ENCODE results near the gene ITM2C.

ITM2C gene

GRCh38 chr2:230864605-230865306, at the start of gene ITM2C:
ITM2C (plus strand) TSS chr2:230864942; CDS start chr2:230865026, 84 bp downstream.
- peak in 1 of 2 donors; percentile 47 for DNase-seq (ENCODE audit: low read depth in 2 of 2, low spot score in 1 of 2)

GRCh38 chr2:230815088-230815487, 49.7 kb upstream of the ITM2C start:
- DNase-seq (ENCODE audit: low read depth in 2 of 2, low spot score in 1 of 2), result no peak

GRCh38 chr2:230816735-230817134, 48.0 kb upstream of the ITM2C start:
- no peak for DNase-seq (ENCODE audit: low read depth in 2 of 2, low spot score in 1 of 2)

GRCh38 chr2:230819433-230819832, 45.3 kb upstream of the ITM2C start:
- DNase-seq (ENCODE audit: low read depth in 2 of 2, low spot score in 1 of 2), result no peak

GRCh38 chr2:230821261-230821990, 43.3 kb upstream of the ITM2C start:
- no peak for DNase-seq (ENCODE audit: low read depth in 2 of 2, low spot score in 1 of 2)

GRCh38 chr2:230821991-230822520, 42.7 kb upstream of the ITM2C start:
- no peak for DNase-seq (ENCODE audit: low read depth in 2 of 2, low spot score in 1 of 2)

- DNase-seq (ENCODE audit: low read depth in 2 of 2, low spot score in 1 of 2), result no peak
Measured at GRCh38 chr2:230823264-230823964, 41.3 kb upstream of the ITM2C start.

GRCh38 chr2:230824406-230824978, 40.2 kb upstream of the ITM2C start:
- DNase-seq (ENCODE audit: low read depth in 2 of 2, low spot score in 1 of 2), result peak in 1 of 2 donors; percentile 18

- no peak for DNase-seq (ENCODE audit: low read depth in 2 of 2, low spot score in 1 of 2)
Measured at GRCh38 chr2:230825354-230825753, 39.4 kb upstream of the ITM2C start.

GRCh38 chr2:230827774-230828271, 36.9 kb upstream of the ITM2C start:
- DNase-seq (ENCODE audit: low read depth in 2 of 2, low spot score in 1 of 2), result no peak

GRCh38 chr2:230828272-230828961, 36.3 kb upstream of the ITM2C start:
- DNase-seq (ENCODE audit: low read depth in 2 of 2, low spot score in 1 of 2), result no peak

- DNase-seq (ENCODE audit: low read depth in 2 of 2, low spot score in 1 of 2), result no peak
Measured at GRCh38 chr2:230829293-230829692, 35.4 kb upstream of the ITM2C start.

- no peak for DNase-seq (ENCODE audit: low read depth in 2 of 2, low spot score in 1 of 2)
Measured at GRCh38 chr2:230829959-230830358, 34.8 kb upstream of the ITM2C start.

GRCh38 chr2:230830428-230830827, 34.3 kb upstream of the ITM2C start:
- DNase-seq (ENCODE audit: low read depth in 2 of 2, low spot score in 1 of 2), result no peak

GRCh38 chr2:230840301-230840700, 24.4 kb upstream of the ITM2C start:
- no peak for DNase-seq (ENCODE audit: low read depth in 2 of 2, low spot score in 1 of 2)

- DNase-seq (ENCODE audit: low read depth in 2 of 2, low spot score in 1 of 2), result no peak
Measured at GRCh38 chr2:230842473-230842872, 22.3 kb upstream of the ITM2C start.

- DNase-seq (ENCODE audit: low read depth in 2 of 2, low spot score in 1 of 2), result no peak
Measured at GRCh38 chr2:230843132-230843531, 21.6 kb upstream of the ITM2C start.

GRCh38 chr2:230846360-230846759, 18.4 kb upstream of the ITM2C start:
- DNase-seq (ENCODE audit: low read depth in 2 of 2, low spot score in 1 of 2), result no peak

- DNase-seq (ENCODE audit: low read depth in 2 of 2, low spot score in 1 of 2), result peak; percentile 79
Measured at GRCh38 chr2:230847883-230848388, 16.8 kb upstream of the ITM2C start.

- DNase-seq (ENCODE audit: low read depth in 2 of 2, low spot score in 1 of 2), result peak; percentile 52 to 60
Measured at GRCh38 chr2:230849633-230850357, 14.9 kb upstream of the ITM2C start.

All from stimulated activated CD8-positive, alpha-beta memory T cell treated with anti-CD3 and anti-CD28 coated beads, Interleukin-4, amount 100 ng/mL, for 1 hour (primary cell).